Glutamatergic neuron (in vitro differentiated cells): ENCODE data around the gene DDX42. TPM values are rescaled to one million over a fixed set of nuclear protein-coding genes. Genes with fewer than 3 reads are reported as not detected.
A peak's percentile ranks its signal among the peaks of the same experiment; 100 is the strongest.

Experiments used
- DNase-seq: peaks from one replicate; pipeline ENCODE4 v3.0.0; 2022
- H3K27ac Mint-ChIP-seq: one replicate; pipeline ENCODE4 v1.8.0; 2020; ENCODE audit warnings: mild to moderate bottlenecking, mixed read lengths, inconsistent platforms; ENCODE audit not compliant: unreplicated experiment
- H3K27me3 Mint-ChIP-seq: one replicate; pipeline ENCODE4 v1.8.0; 2020; ENCODE audit warnings: mild to moderate bottlenecking, moderate library complexity, mixed read lengths, inconsistent platforms; ENCODE audit not compliant: unreplicated experiment
- H3K36me3 Mint-ChIP-seq: one replicate; pipeline ENCODE4 v1.8.0; 2020; ENCODE audit warnings: mild to moderate bottlenecking, mixed read lengths, inconsistent platforms; ENCODE audit not compliant: unreplicated experiment
- H3K4me1 Mint-ChIP-seq: one replicate; pipeline ENCODE4 v1.8.0; 2020; ENCODE audit warnings: mild to moderate bottlenecking, low read depth, mixed read lengths, inconsistent platforms; ENCODE audit not compliant: unreplicated experiment
- H3K4me3 Mint-ChIP-seq: one replicate; pipeline ENCODE4 v1.8.0; 2020; ENCODE audit warnings: mild to moderate bottlenecking, mixed read lengths, inconsistent platforms; ENCODE audit not compliant: unreplicated experiment
- H3K9me3 Mint-ChIP-seq: one replicate; pipeline ENCODE4 v1.8.0; 2020; ENCODE audit warnings: mild to moderate bottlenecking, moderate library complexity, mixed read lengths, inconsistent platforms; ENCODE audit not compliant: unreplicated experiment
- total RNA-seq: library from RNA; stranded (reverse); fragmentation: NEBNext Ultra II Directional; extraction: Animal tissue kit (Norgen Biotek cat#: 25700); gene quantifications from one replicate; pipeline ENCODE4 v1.2.1, GENCODE V29; 2021; ENCODE audit not compliant: unreplicated experiment
- TF ChIP-seq, protein P1 (sequence below): fragments of 200-600 bp; sonication (generic); IDR thresholded peaks from one replicate; pipeline ENCODE4 v1.5.0; 2021; ENCODE audit not compliant: partially characterized antibody, unreplicated experiment

The DDX42 gene
- total RNA-seq, 1 donor from 2014 or later: 181 TPM

DNA sequence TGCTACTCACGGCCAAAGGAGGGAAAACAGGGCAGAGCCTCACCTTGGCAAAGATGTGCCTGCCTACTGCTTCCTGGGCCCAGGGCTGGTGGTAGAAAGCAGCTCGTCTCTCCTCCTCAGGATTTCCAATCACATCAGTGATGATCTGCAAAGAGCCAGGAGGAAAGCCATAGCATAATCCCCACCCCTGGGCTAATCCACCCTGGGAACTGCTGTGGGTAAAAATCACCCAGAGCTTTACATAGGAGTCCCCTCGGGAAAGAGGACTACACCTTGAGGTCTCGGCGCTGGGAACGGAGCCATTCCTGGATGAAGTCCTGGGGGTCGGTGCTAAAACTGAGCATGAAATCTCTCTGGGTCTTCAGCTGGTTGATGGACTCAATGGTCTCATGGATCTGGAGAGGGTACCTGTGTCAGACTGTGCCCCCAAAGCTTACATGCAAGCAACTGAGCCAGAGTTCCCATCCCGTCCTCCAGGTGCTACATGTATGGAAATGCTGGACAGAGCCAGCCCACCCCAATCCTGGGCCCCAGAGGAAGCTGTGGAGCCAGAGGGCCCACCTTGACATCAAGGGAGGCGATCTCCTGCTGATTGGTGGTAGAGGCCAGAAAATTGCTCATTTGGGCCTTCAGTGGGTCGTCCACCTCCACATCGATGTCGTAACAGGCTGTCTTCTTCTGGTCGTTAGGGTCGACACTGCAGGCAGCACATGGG lies 59.2 kb downstream of the DDX42 start:
- DNase-seq: no peak
- TF ChIP-seq, protein P1, sequence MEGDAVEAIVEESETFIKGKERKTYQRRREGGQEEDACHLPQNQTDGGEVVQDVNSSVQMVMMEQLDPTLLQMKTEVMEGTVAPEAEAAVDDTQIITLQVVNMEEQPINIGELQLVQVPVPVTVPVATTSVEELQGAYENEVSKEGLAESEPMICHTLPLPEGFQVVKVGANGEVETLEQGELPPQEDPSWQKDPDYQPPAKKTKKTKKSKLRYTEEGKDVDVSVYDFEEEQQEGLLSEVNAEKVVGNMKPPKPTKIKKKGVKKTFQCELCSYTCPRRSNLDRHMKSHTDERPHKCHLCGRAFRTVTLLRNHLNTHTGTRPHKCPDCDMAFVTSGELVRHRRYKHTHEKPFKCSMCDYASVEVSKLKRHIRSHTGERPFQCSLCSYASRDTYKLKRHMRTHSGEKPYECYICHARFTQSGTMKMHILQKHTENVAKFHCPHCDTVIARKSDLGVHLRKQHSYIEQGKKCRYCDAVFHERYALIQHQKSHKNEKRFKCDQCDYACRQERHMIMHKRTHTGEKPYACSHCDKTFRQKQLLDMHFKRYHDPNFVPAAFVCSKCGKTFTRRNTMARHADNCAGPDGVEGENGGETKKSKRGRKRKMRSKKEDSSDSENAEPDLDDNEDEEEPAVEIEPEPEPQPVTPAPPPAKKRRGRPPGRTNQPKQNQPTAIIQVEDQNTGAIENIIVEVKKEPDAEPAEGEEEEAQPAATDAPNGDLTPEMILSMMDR: no peak
- Mint-ChIP-seq H3K36me3 (no peaks in the 10 kb centered on the region), H3K27me3 (peaks cover 6% of the 10 kb centered on the region), H3K27ac (no peak overlapping the region), H3K4me1 (peaks cover 8% of the 10 kb centered on the region), H3K9me3 (peaks cover 5% of the 10 kb centered on the region), H3K4me3 (no peak overlapping the region)

DNA sequence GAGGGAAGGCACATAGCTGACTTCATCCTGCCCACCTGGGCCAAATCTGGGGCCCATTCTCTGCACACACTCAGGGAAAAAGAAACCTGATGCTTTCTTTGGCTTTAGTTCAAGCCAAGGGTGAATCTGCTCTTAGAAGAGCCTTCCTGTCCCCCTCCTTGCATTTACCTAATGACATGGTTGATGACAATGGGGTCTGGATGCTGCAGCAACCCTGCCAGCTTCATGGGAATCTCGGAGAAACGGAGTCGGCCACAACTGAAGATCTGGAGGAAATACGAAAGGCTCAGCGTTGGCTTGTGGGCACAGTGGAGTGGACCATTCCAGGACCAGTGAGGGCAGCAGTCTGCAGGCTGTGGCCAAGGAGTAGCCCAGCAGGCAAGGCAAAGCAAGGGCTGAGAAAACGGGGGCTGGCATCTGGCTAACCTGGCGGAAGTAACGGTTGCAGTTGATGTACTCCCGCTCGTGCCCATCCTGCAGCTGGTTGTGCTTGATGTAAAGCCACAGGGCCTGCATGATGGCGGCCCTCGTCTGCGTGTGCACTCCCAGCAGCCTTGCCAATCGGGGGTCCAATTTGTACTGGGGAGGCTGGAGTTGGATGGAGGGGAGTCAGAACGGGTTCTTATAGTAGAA lies 59.9 kb downstream of the DDX42 start:
- TF ChIP-seq, protein P1: no peak
- H3K27ac Mint-ChIP-seq: no peak overlapping the region
- no peak for DNase-seq
- peaks cover 6% of the 10 kb centered on the region for H3K27me3 Mint-ChIP-seq
- peaks cover 8% of the 10 kb centered on the region for H3K4me1 Mint-ChIP-seq
- no peak overlapping the region for H3K4me3 Mint-ChIP-seq
- H3K9me3 Mint-ChIP-seq: peaks cover 4% of the 10 kb centered on the region
- H3K36me3 Mint-ChIP-seq: no peaks in the 10 kb centered on the region

DNA sequence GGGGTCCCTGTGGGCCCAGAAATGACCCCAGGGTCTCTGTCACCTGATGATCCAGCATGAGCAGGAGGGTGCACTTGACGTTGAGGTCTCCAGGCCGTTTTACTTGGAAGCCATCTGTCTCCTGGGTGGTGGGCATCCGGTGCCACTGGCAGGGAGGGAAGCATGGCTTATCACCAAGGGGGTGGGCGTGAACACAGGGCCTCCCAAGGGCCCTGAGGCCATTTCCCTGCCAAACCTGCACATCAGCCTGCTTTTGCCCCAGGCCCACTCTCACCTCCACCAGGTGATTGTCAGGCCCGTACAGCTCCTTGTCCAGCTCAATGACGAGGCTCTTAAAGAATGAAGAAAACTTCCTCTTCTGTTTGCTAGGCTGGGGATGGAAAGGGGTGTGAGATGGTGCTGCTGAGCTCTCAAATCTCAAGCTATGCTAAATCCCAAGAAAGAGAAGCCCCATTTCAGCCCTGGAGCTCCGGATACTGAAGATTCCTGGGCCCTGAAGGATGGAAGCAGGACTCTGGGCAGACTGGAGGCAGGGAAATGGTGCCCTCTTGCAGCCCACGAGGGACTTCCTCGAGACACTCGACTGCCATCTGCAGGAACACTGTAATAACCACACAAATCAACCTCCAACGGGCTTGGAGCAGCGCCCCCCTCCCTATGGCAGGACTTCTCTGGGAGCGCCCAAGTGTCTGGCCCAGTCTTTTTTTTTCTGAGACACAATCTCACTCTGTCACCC lies 60.6 kb downstream of the DDX42 start:
- Mint-ChIP-seq H3K36me3 (no peaks in the 10 kb centered on the region), H3K4me1 (peaks cover 6% of the 10 kb centered on the region), H3K27ac (no peak overlapping the region), H3K4me3 (no peak overlapping the region), H3K27me3 (peaks cover 6% of the 10 kb centered on the region), H3K9me3 (peaks cover 3% of the 10 kb centered on the region)
- peak; percentile 59 for DNase-seq
- TF ChIP-seq, protein P1: peak; percentile 48

DNA sequence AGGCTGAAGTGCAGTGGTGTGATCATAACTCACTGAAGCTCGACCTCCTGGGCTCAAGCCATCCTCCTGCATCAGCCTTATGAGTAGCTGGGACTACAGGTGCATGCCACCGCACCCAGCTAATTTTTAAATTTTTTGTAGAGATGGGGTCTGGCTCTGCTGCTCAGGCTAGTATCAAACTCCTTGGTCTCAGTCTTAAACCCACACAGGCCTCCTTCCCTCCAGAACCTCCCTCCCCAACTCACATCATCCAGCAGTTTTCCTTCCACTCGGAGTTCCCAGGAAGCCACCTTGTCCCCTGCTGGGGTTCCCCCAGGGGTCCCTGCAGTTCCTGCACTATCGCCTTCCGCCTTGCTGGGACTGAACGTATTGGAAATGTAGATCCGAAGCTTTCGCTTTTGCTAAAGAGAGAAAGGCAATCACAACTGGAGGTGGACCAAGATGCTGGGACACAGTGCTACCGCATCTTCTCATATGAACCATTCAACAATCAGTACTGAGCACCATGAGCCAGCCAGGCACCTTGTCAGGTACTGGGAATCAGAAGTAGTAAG lies 61.3 kb downstream of the DDX42 start:
- no peaks in the 10 kb centered on the region for H3K36me3 Mint-ChIP-seq
- no peak overlapping the region for H3K4me3 Mint-ChIP-seq
- peaks cover 3% of the 10 kb centered on the region for H3K9me3 Mint-ChIP-seq
- DNase-seq: no peak
- peaks cover 7% of the 10 kb centered on the region for H3K27me3 Mint-ChIP-seq
- H3K27ac Mint-ChIP-seq: no peak overlapping the region
- TF ChIP-seq, protein P1: no peak
- peaks cover 6% of the 10 kb centered on the region for H3K4me1 Mint-ChIP-seq
